WTC11 (cell line): ENCODE data around the gene SERPINB5. TPM values are rescaled to one million over a fixed set of nuclear protein-coding genes. Genes with fewer than 3 reads are reported as not detected.

Experiments used
- ATAC-seq: fragments of 200-7000 bp; cut with Tn5 transposase; 2 replicates; pipeline ENCODE4 v1.10.0; 2021; ENCODE audit warnings: mild to moderate bottlenecking, moderate library complexity
- CTCF ChIA-PET: fragments of 300-600 bp; sonication (Branson Sonifier 250); formaldehyde crosslinking; loops from one replicate; lab custom pipeline; 2021; ENCODE audit warnings: antibody characterized with exemption; lab: Charles Lee
- POLR2A ChIA-PET: fragments of 350-600 bp; sonication (Branson Sonifier 250); formaldehyde crosslinking; loops from one replicate; lab custom pipeline; 2021; ENCODE audit warnings: antibody characterized with exemption; lab: Charles Lee
- DNase-seq: peaks from one replicate; pipeline ENCODE4 v3.0.0; 2021; ENCODE audit warnings: low spot score
- H3K27ac Mint-ChIP-seq: 2 replicates; pipeline ENCODE4 v1.8.0; 2021; ENCODE audit warnings: mixed read lengths
- H3K27me3 Mint-ChIP-seq: 2 replicates; pipeline ENCODE4 v1.8.0; 2021; ENCODE audit warnings: low read depth, mild to moderate bottlenecking, moderate library complexity, mixed read lengths
- H3K36me3 Mint-ChIP-seq: 2 replicates; pipeline ENCODE4 v1.8.0; 2021; ENCODE audit warnings: mixed read lengths
- H3K4me1 Mint-ChIP-seq: 2 replicates; pipeline ENCODE4 v1.8.0; 2022; ENCODE audit warnings: mixed read lengths
- H3K4me3 Mint-ChIP-seq: 2 replicates; pipeline ENCODE4 v1.8.0; 2021; ENCODE audit warnings: mild to moderate bottlenecking, moderate library complexity, mixed read lengths
- H3K9me3 Mint-ChIP-seq: 2 replicates; pipeline ENCODE4 v1.8.0; 2021; ENCODE audit warnings: mixed read lengths
- IRF2 ChIP-seq: sonication (generic); formaldehyde crosslinking; IDR thresholded peaks from 2 replicates; pipeline ENCODE4 v1.8.0; 2022; ENCODE audit warnings: low read depth, missing genetic modification reagents, borderline replicate concordance
- KAT7 ChIP-seq: sonication (generic); formaldehyde crosslinking; IDR thresholded peaks from 2 replicates; pipeline ENCODE4 v1.8.1; 2023; ENCODE audit warnings: missing genetic modification reagents, mild to moderate bottlenecking, borderline replicate concordance
- MYBL2 ChIP-seq: sonication (generic); formaldehyde crosslinking; IDR thresholded peaks from 2 replicates; pipeline ENCODE4 v1.8.1; 2023; ENCODE audit warnings: mild to moderate bottlenecking, moderate library complexity, missing genetic modification reagents
- NR3C1 ChIP-seq: sonication (generic); formaldehyde crosslinking; conservative IDR thresholded peaks from 2 replicates; pipeline ENCODE4 v1.8.1; 2023; ENCODE audit warnings: low read depth, mild to moderate bottlenecking, missing genetic modification reagents
- OVOL2 ChIP-seq: fragments of 250-450 bp; sonication (Bioruptor Pico); IDR thresholded peaks from 2 replicates; pipeline ENCODE4 v1.9.0; 2021; ENCODE audit warnings: mild to moderate bottlenecking, borderline replicate concordance
- RELA ChIP-seq: sonication (generic); formaldehyde crosslinking; IDR thresholded peaks from 2 replicates; pipeline ENCODE4 v1.8.1; 2022; ENCODE audit warnings: missing genetic modification reagents, mild to moderate bottlenecking, borderline replicate concordance
- RORB ChIP-seq: fragments of 250-450 bp; sonication (Bioruptor Pico); IDR thresholded peaks from 2 replicates; pipeline ENCODE4 v1.9.0; 2021; ENCODE audit warnings: mild to moderate bottlenecking
- SMAD3 ChIP-seq: sonication (generic); formaldehyde crosslinking; IDR thresholded peaks from 2 replicates; pipeline ENCODE4 v1.8.0; 2022; ENCODE audit warnings: missing genetic modification reagents, mild to moderate bottlenecking, borderline replicate concordance
- TCF7 ChIP-seq: sonication (generic); formaldehyde crosslinking; IDR thresholded peaks from 2 replicates; pipeline ENCODE4 v1.8.0; 2022; ENCODE audit warnings: mild to moderate bottlenecking, low read depth, missing genetic modification reagents, moderate library complexity
- TEAD1 ChIP-seq: sonication (generic); formaldehyde crosslinking; IDR thresholded peaks from 2 replicates; pipeline ENCODE4 v1.8.0; 2022; ENCODE audit warnings: mild to moderate bottlenecking, missing genetic modification reagents
- ZNF121 ChIP-seq: sonication (generic); formaldehyde crosslinking; IDR thresholded peaks from 2 replicates; pipeline ENCODE4 v1.8.0; 2023; ENCODE audit warnings: missing genetic modification reagents
- ZNF232 ChIP-seq: sonication (generic); formaldehyde crosslinking; IDR thresholded peaks from 2 replicates; pipeline ENCODE4 v1.8.0; 2022; ENCODE audit warnings: mild to moderate bottlenecking, missing genetic modification reagents
- ZNF317 ChIP-seq: sonication (generic); formaldehyde crosslinking; IDR thresholded peaks from 2 replicates; pipeline ENCODE4 v1.8.1; 2023; ENCODE audit warnings: low read depth, mild to moderate bottlenecking, moderate library complexity, missing genetic modification reagents, borderline replicate concordance
- ZNF396 ChIP-seq: fragments of 250-450 bp; sonication (Bioruptor Pico); IDR thresholded peaks from 2 replicates; pipeline ENCODE4 v1.8.0; 2021; ENCODE audit warnings: mild to moderate bottlenecking, moderate library complexity, borderline replicate concordance
- ZNF423 ChIP-seq: fragments of 250-450 bp; sonication (Bioruptor Pico); IDR thresholded peaks from 2 replicates; pipeline ENCODE4 v2.1.2; 2022; ENCODE audit warnings: mild to moderate bottlenecking, moderate library complexity
- ZNF671 ChIP-seq: fragments of 250-450 bp; sonication (Bioruptor Pico); IDR thresholded peaks from 2 replicates; pipeline ENCODE4 v1.8.0; 2021; ENCODE audit warnings: mild to moderate bottlenecking
- total RNA-seq: library from RNA; stranded (reverse); gene quantifications from 3 replicates; pipeline ENCODE4 v1.2.3, GENCODE V29; 2021
- TF ChIP-seq, protein P1 (sequence below): sonication (generic); formaldehyde crosslinking; IDR thresholded peaks from 2 replicates; pipeline ENCODE4 v1.8.0; 2022; ENCODE audit warnings: missing genetic modification reagents
- TF ChIP-seq, protein P2 (sequence below): sonication (generic); formaldehyde crosslinking; IDR thresholded peaks from 2 replicates; pipeline ENCODE4 v1.8.0; 2022; ENCODE audit warnings: mild to moderate bottlenecking, missing genetic modification reagents
- TF ChIP-seq, protein P3 (sequence below): sonication (generic); formaldehyde crosslinking; IDR thresholded peaks from 2 replicates; pipeline ENCODE4 v1.8.0; 2022; ENCODE audit warnings: mild to moderate bottlenecking, missing genetic modification reagents
- TF ChIP-seq, protein P4 (sequence below): fragments of 250-450 bp; sonication (Bioruptor Pico); IDR thresholded peaks from 2 replicates; pipeline ENCODE4 v2.1.2; 2022; ENCODE audit warnings: mild to moderate bottlenecking, moderate library complexity

SERPINB5 gene
- total RNA-seq, 1 experiment from 2014 or later: 0.17 TPM

DNA sequence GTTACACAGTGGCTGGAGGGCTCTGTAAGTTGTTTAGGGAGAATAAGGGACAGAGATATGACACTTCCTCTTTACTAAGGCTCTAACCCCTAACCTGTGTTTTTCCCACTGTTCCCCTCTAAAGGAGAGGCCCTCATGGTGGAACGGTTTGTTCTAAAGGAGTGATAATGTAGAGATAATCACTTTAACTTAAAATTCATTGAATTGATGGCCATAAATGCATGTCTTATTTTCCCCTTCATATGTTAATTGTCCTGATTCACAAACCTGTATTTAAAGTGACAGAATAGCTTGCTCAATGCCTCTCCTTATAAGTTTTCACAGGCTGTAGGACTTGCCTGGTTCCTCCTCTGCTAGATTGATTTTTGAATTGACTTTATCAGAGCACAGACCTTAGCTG, 65.3 kb downstream of the SERPINB5 start, which contains the start of gene SERPINB12:
TSS of gene SERPINB12 (plus strand) at position 301 of the 400 bp plus-strand sequence. CDS start 13,791 bp downstream, outside the sequence.
- H3K4me3 Mint-ChIP-seq: no peak within 1 kb of the TSS
- H3K4me1 Mint-ChIP-seq: peaks cover 23% of the 10 kb centered on the region
- DNase-seq (no peak), ATAC-seq (no peak)
- no peaks in the 10 kb centered on the region; the same call in 1 of the 2 replicates for H3K36me3 Mint-ChIP-seq
- H3K27me3 Mint-ChIP-seq: no peaks in the 10 kb centered on the region
- ChIA-PET POLR2A (no interaction called here), CTCF (interaction anchor here (1.0 to 1.5 kb wide), 3 partner anchors 31 to 395 kb away, joined by 3 to 4 read pairs (median 4); no protein-coding TSS in a partner anchor)
- peaks cover 18% of the 10 kb centered on the region for H3K9me3 Mint-ChIP-seq
- TF ChIP-seq OVOL2 (CRISPR knock-in tag) (no peak), KAT7 (CRISPR knock-in tag) (no peak), IRF2 (CRISPR knock-in tag) (no peak), RORB (CRISPR knock-in tag) (no peak), ZNF423 (no peak), TEAD1 (CRISPR knock-in tag) (no peak), NR3C1 (CRISPR knock-in tag) (no peak), ZNF396 (CRISPR knock-in tag) (no peak), ZNF232 (no peak), ZNF317 (CRISPR knock-in tag) (no peak)
- TF ChIP-seq, protein P1, sequence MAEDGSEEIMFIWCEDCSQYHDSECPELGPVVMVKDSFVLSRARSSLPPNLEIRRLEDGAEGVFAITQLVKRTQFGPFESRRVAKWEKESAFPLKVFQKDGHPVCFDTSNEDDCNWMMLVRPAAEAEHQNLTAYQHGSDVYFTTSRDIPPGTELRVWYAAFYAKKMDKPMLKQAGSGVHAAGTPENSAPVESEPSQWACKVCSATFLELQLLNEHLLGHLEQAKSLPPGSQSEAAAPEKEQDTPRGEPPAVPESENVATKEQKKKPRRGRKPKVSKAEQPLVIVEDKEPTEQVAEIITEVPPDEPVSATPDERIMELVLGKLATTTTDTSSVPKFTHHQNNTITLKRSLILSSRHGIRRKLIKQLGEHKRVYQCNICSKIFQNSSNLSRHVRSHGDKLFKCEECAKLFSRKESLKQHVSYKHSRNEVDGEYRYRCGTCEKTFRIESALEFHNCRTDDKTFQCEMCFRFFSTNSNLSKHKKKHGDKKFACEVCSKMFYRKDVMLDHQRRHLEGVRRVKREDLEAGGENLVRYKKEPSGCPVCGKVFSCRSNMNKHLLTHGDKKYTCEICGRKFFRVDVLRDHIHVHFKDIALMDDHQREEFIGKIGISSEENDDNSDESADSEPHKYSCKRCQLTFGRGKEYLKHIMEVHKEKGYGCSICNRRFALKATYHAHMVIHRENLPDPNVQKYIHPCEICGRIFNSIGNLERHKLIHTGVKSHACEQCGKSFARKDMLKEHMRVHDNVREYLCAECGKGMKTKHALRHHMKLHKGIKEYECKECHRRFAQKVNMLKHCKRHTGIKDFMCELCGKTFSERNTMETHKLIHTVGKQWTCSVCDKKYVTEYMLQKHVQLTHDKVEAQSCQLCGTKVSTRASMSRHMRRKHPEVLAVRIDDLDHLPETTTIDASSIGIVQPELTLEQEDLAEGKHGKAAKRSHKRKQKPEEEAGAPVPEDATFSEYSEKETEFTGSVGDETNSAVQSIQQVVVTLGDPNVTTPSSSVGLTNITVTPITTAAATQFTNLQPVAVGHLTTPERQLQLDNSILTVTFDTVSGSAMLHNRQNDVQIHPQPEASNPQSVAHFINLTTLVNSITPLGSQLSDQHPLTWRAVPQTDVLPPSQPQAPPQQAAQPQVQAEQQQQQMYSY (CRISPR knock-in tag): no peak
- H3K27ac Mint-ChIP-seq: no peak within 1 kb of the TSS

DNA sequence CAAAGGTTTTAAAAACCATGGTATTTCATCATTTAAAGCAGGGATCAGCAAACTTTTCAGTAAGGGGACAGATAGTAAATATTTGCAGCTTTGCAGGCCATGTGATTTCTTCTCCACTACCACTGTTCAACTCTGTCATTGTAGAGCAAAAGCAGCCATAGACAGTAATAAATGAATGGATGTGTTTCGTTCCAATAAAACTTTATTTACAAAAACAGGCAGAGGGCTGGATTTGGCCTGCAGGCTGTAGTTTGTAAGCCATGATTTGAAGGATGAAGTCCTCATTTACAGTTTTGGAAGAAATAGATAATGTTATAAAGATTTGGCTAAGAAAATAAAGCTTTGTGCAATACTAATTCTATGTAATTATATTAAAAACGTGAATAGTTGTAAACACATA, 67.3 kb downstream of the SERPINB5 start:
- peaks cover 23% of the 10 kb centered on the region for H3K4me1 Mint-ChIP-seq
- H3K4me3 Mint-ChIP-seq: no peak overlapping the region
- ATAC-seq: no peak
- POLR2A ChIA-PET: no interaction called here
- H3K27ac Mint-ChIP-seq: no peak overlapping the region
- TF ChIP-seq, protein P2, sequence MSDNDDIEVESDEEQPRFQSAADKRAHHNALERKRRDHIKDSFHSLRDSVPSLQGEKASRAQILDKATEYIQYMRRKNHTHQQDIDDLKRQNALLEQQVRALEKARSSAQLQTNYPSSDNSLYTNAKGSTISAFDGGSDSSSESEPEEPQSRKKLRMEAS: no peak
- TF ChIP-seq TCF7 (CRISPR knock-in tag): no peak
- no peak for TF ChIP-seq ZNF121 (CRISPR knock-in tag)
- TF ChIP-seq, protein P3, sequence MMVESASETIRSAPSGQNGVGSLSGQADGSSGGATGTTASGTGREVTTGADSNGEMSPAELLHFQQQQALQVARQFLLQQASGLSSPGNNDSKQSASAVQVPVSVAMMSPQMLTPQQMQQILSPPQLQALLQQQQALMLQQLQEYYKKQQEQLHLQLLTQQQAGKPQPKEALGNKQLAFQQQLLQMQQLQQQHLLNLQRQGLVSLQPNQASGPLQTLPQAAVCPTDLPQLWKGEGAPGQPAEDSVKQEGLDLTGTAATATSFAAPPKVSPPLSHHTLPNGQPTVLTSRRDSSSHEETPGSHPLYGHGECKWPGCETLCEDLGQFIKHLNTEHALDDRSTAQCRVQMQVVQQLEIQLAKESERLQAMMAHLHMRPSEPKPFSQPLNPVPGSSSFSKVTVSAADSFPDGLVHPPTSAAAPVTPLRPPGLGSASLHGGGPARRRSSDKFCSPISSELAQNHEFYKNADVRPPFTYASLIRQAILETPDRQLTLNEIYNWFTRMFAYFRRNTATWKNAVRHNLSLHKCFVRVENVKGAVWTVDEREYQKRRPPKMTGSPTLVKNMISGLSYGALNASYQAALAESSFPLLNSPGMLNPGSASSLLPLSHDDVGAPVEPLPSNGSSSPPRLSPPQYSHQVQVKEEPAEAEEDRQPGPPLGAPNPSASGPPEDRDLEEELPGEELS: no peak
- TF ChIP-seq ZNF423: no peak
- no peak for TF ChIP-seq SMAD3 (CRISPR knock-in tag)
- TF ChIP-seq RELA (CRISPR knock-in tag): no peak
- TF ChIP-seq, protein P4, sequence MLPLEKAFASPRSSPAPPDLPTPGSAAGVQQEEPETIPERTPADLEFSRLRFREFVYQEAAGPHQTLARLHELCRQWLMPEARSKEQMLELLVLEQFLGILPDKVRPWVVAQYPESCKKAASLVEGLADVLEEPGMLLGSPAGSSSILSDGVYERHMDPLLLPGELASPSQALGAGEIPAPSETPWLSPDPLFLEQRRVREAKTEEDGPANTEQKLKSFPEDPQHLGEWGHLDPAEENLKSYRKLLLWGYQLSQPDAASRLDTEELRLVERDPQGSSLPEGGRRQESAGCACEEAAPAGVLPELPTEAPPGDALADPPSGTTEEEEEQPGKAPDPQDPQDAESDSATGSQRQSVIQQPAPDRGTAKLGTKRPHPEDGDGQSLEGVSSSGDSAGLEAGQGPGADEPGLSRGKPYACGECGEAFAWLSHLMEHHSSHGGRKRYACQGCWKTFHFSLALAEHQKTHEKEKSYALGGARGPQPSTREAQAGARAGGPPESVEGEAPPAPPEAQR (CRISPR knock-in tag): no peak
- TF ChIP-seq MYBL2 (CRISPR knock-in tag): no peak
- TF ChIP-seq ZNF671 (CRISPR knock-in tag): no peak
- TF ChIP-seq, all 79 proteins: peak for 0
- no peaks in the 10 kb centered on the region for H3K36me3 Mint-ChIP-seq
- H3K9me3 Mint-ChIP-seq: peaks cover 2% of the 10 kb centered on the region; the same call in 1 of the 2 replicates
- CTCF ChIA-PET: no interaction called here
- no peaks in the 10 kb centered on the region for H3K27me3 Mint-ChIP-seq
- DNase-seq: no peak
